Karpas-422 (cell line): ENCODE results near the gene BACE1-AS. TPM values are rescaled to one million over a fixed set of nuclear protein-coding genes. Genes with fewer than 3 reads are reported as not detected.

ENCODE experiments used
- DNase-seq: peaks from one replicate; pipeline ENCODE4 v3.0.0-alpha.2; 2015
- H2AFZ ChIP-seq: fragments of 200-600 bp; sonication (generic); 2 replicates; pipeline ENCODE4 v1.6.1; 2014; ENCODE audit warnings: antibody characterized with exemption, low read length, mixed read lengths
- H3K27ac ChIP-seq: fragments of 200-600 bp; sonication (generic); 2 replicates; pipeline ENCODE4 v1.5.1; 2014; ENCODE audit warnings: mild to moderate bottlenecking, low read length, moderate library complexity
- H3K27me3 ChIP-seq: fragments of 200-600 bp; sonication (generic); 2 replicates; pipeline ENCODE4 v1.6.1; 2014; ENCODE audit warnings: low read length, mixed read lengths
- H3K36me3 ChIP-seq: fragments of 200-600 bp; sonication (generic); 2 replicates; pipeline ENCODE4 v1.6.1; 2014; ENCODE audit warnings: low read length, mixed read lengths; ENCODE audit not compliant: insufficient read depth
- H3K4me1 ChIP-seq: fragments of 200-600 bp; sonication (generic); 2 replicates; pipeline ENCODE4 v1.6.1; 2014; ENCODE audit warnings: mild to moderate bottlenecking, low read length, mixed read lengths
- H3K4me2 ChIP-seq: fragments of 200-600 bp; sonication (generic); 2 replicates; pipeline ENCODE4 v1.6.1; 2014; ENCODE audit warnings: low read length, low read depth, mild to moderate bottlenecking; ENCODE audit not compliant: poor library complexity, severe bottlenecking
- H3K4me3 ChIP-seq: fragments of 200-600 bp; sonication (generic); 2 replicates; pipeline ENCODE4 v1.5.1; 2014; ENCODE audit warnings: mild to moderate bottlenecking, antibody characterized with exemption, low read length, mixed read lengths
- H3K79me2 ChIP-seq: fragments of 200-600 bp; sonication (generic); 2 replicates; pipeline ENCODE4 v1.6.1; 2014; ENCODE audit warnings: mild to moderate bottlenecking, low read length, mixed read lengths
- H3K9ac ChIP-seq: fragments of 200-600 bp; sonication (generic); 2 replicates; pipeline ENCODE4 v1.6.0; 2014; ENCODE audit warnings: low read length
- H3K9me2 ChIP-seq: fragments of 200-600 bp; sonication (generic), shearing (Covaris generic); replicated peaks from 2 replicates; pipeline ENCODE4 v1.6.0; 2014; ENCODE audit warnings: mild to moderate bottlenecking, low read length, moderate library complexity; ENCODE audit not compliant: insufficient read depth
- H3K9me3 ChIP-seq: fragments of 300-700, 200-600 bp; sonication (generic); 2 replicates; pipeline ENCODE4 v1.6.1; 2014; ENCODE audit warnings: low read length, mixed read lengths
- H4K20me1 ChIP-seq: fragments of 200-600 bp; sonication (generic); 2 replicates; pipeline ENCODE4 v1.6.1; 2014; ENCODE audit warnings: mild to moderate bottlenecking, antibody characterized with exemption, low read length, low read depth; ENCODE audit not compliant: insufficient read depth
- total RNA-seq: library from RNA; depleted of rRNA; stranded (reverse); fragments of >200 nt; shearing (Covaris generic); gene quantifications from 2 replicates; pipeline ENCODE4 v1.2.3, GENCODE V29; 2014; ENCODE audit warnings: low replicate concordance; rRNA removed

BACE1-AS gene
- 2.9 and 4.6 TPM in 2 replicates for total RNA-seq

GRCh38 chr11:117290809-117291396, at the start of gene BACE1-AS:
BACE1-AS (plus strand) TSS chr11:117291346.
- H3K27ac ChIP-seq: no peak within 1 kb of the TSS
- H3K4me2 ChIP-seq: no peak within 1 kb of the TSS
- no peak for DNase-seq
- H3K9me3 ChIP-seq: no peaks in the 10 kb centered on the region
- no peak within 1 kb of the TSS for H3K4me3 ChIP-seq
- H3K27me3 ChIP-seq: no peaks in the 10 kb centered on the region
- no peak within 1 kb of the TSS for H2AFZ ChIP-seq
- no peaks in the 10 kb centered on the region for H3K79me2 ChIP-seq
- no peaks in the 10 kb centered on the region for H3K9me2 ChIP-seq
- H3K36me3 ChIP-seq: no peaks in the 10 kb centered on the region
- no peaks in the 10 kb centered on the region for H3K4me1 ChIP-seq
- no peaks in the 10 kb centered on the region for H4K20me1 ChIP-seq
- no peak within 1 kb of the TSS for H3K9ac ChIP-seq

GRCh38 chr11:117248341-117248740, 42.8 kb upstream of the BACE1-AS start:
- Histone ChIP-seq H3K4me2 (no peak overlapping the region), H3K36me3 (0 out of 2 replicates have a peak, but pooled peaks cover 3% of the 10 kb centered on the region), H3K27me3 (no peaks in the 10 kb centered on the region), H3K27ac (no peak overlapping the region), H2AFZ (no peak overlapping the region), H3K79me2 (no peaks in the 10 kb centered on the region), H4K20me1 (no peaks in the 10 kb centered on the region), H3K4me1 (no peaks in the 10 kb centered on the region), H3K4me3 (no peak overlapping the region), H3K9ac (no peak overlapping the region), H3K9me3 (no peaks in the 10 kb centered on the region), H3K9me2 (no peaks in the 10 kb centered on the region)
- no peak for DNase-seq

DNA sequence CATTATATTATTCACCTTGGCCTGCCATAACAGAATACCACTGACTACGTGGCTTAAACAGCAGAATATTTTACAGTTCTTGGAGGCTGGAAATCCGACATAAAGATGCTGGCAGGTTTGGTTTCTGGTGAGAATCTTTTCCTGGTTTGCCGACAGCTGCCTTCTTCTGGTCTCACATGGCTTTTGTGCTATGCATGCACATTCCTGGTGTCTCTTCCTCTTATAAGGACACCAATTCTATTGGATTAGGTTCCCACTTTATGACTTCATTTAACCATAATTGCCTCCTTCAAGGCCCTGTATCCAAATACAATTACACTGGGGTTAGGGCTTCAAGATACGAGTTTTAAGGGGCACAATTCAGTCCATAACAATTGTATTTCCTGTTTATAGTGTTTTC, 41.6 kb upstream of the BACE1-AS start:
- Histone ChIP-seq H3K4me2 (no peak overlapping the region), H4K20me1 (no peaks in the 10 kb centered on the region), H2AFZ (no peak overlapping the region), H3K36me3 (0 out of 2 replicates have a peak, but pooled peaks cover 3% of the 10 kb centered on the region), H3K9me2 (no peaks in the 10 kb centered on the region), H3K4me3 (no peak overlapping the region), H3K9ac (no peak overlapping the region), H3K9me3 (no peaks in the 10 kb centered on the region), H3K27ac (no peak overlapping the region), H3K4me1 (no peaks in the 10 kb centered on the region), H3K79me2 (no peaks in the 10 kb centered on the region), H3K27me3 (no peaks in the 10 kb centered on the region)
- DNase-seq: no peak

DNA sequence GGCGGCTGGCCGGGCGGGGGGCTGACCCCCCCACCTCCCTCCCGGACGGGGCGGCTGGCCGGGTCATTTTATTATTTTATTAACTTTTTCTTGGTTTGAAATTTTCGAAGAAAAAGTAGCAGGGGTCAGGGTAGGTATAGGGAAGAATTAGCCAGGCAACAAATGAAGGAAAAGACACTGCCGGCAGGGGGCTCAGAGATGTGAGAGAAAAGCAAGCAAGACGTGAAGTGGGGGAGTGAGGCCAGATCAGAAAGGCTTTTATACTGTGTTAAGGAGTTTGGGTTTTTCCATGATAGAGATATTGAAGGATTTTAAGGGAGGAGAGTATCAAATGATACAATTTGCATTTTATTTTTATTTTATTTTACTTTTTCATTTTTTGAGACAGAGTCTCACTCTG, 39.6 kb upstream of the BACE1-AS start:
- H3K27me3 ChIP-seq: no peaks in the 10 kb centered on the region
- H3K4me3 ChIP-seq: no peak overlapping the region
- H4K20me1 ChIP-seq: no peaks in the 10 kb centered on the region
- no peak overlapping the region for H3K27ac ChIP-seq
- no peaks in the 10 kb centered on the region for H3K9me3 ChIP-seq
- H3K79me2 ChIP-seq: no peaks in the 10 kb centered on the region
- H3K36me3 ChIP-seq: 0 out of 2 replicates have a peak, but pooled peaks cover 3% of the 10 kb centered on the region
- no peak overlapping the region for H2AFZ ChIP-seq
- H3K9ac ChIP-seq: no peak overlapping the region
- DNase-seq: no peak
- no peak overlapping the region for H3K4me2 ChIP-seq
- H3K9me2 ChIP-seq: no peaks in the 10 kb centered on the region
- no peaks in the 10 kb centered on the region for H3K4me1 ChIP-seq

- Histone ChIP-seq H3K9me3 (no peaks in the 10 kb centered on the region), H3K4me2 (no peak overlapping the region), H3K9ac (no peak overlapping the region), H3K27me3 (no peaks in the 10 kb centered on the region), H3K36me3 (no peaks in the 10 kb centered on the region), H3K4me1 (no peaks in the 10 kb centered on the region), H3K79me2 (no peaks in the 10 kb centered on the region), H3K9me2 (no peaks in the 10 kb centered on the region), H3K27ac (no peak overlapping the region), H2AFZ (no peak overlapping the region), H4K20me1 (no peaks in the 10 kb centered on the region), H3K4me3 (no peak overlapping the region)
- no peak for DNase-seq
Observed at GRCh38 chr11:117255966-117256365, 35.2 kb upstream of the BACE1-AS start.

DNA sequence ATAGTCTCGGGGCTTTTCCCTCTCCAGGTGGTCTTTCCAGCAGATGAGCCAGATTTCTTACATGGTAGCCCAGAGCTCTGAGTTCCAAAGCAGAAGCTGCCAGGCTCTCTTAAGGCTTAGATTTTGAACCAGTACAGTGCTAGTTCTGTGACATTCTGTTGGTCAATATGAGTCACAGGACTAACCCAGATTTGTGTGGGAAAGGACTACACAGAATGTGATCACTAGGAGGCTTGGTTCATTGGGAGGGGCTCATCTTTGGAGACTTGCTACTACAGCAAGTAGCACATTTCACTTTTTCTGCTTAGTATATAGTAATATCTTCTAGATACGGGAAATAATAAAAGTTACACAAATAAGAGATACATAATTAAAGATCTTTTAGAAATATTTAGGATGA, 34.6 kb upstream of the BACE1-AS start:
- Histone ChIP-seq H2AFZ (no peak overlapping the region), H3K36me3 (no peaks in the 10 kb centered on the region), H3K9me3 (no peaks in the 10 kb centered on the region), H3K4me2 (no peak overlapping the region), H3K4me1 (no peaks in the 10 kb centered on the region), H3K9ac (no peak overlapping the region), H3K27me3 (no peaks in the 10 kb centered on the region), H3K27ac (no peak overlapping the region), H4K20me1 (no peaks in the 10 kb centered on the region), H3K9me2 (no peaks in the 10 kb centered on the region), H3K79me2 (no peaks in the 10 kb centered on the region), H3K4me3 (no peak overlapping the region)
- no peak for DNase-seq

DNA sequence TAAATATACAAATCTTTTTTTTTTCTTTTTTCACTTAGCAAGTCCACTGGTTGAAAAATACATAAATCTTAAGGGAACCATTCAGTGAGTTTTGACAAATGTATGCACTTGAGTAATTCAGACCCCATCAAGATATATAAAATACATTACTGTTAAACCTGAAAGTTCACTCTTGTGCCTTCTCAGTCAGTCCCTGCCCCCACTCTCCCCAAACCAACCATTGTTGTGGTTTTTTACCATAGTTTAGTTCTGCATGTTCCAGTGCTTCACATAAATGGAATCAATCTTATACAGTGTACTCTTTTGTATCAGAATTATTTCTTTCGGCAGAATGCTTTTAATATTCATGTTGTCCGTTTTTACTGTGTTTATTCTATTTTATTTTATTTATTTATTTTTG, 32.6 kb upstream of the BACE1-AS start:
- Histone ChIP-seq H3K9me2 (no peaks in the 10 kb centered on the region), H3K79me2 (no peaks in the 10 kb centered on the region), H3K36me3 (no peaks in the 10 kb centered on the region), H3K4me2 (no peak overlapping the region), H3K9ac (no peak overlapping the region), H3K4me3 (no peak overlapping the region), H3K27ac (no peak overlapping the region), H4K20me1 (no peaks in the 10 kb centered on the region), H3K4me1 (no peaks in the 10 kb centered on the region), H3K9me3 (no peaks in the 10 kb centered on the region), H3K27me3 (no peaks in the 10 kb centered on the region), H2AFZ (no peak overlapping the region)
- DNase-seq: no peak

- no peaks in the 10 kb centered on the region for H4K20me1 ChIP-seq
- no peaks in the 10 kb centered on the region for H3K4me1 ChIP-seq
- no peak overlapping the region for H3K4me3 ChIP-seq
- no peak overlapping the region for H3K4me2 ChIP-seq
- H3K79me2 ChIP-seq: no peaks in the 10 kb centered on the region
- no peak overlapping the region for H3K27ac ChIP-seq
- no peaks in the 10 kb centered on the region for H3K27me3 ChIP-seq
- H2AFZ ChIP-seq: no peak overlapping the region
- no peak overlapping the region for H3K9ac ChIP-seq
- no peak for DNase-seq
- H3K36me3 ChIP-seq: no peaks in the 10 kb centered on the region
- no peaks in the 10 kb centered on the region for H3K9me2 ChIP-seq
- no peaks in the 10 kb centered on the region for H3K9me3 ChIP-seq
Observed at GRCh38 chr11:117259417-117259816, 31.7 kb upstream of the BACE1-AS start.
